Hepatocyte (in vitro differentiated cells): ENCODE measurements around the gene CCDC201. TPM values are rescaled to one million over a fixed set of nuclear protein-coding genes. Genes with fewer than 3 reads are reported as not detected.

Experiments
- DNase-seq: peaks from one replicate; pipeline ENCODE4 v3.0.0-alpha.2; 2016; ENCODE audit warnings: low spot score
- H2AFZ ChIP-seq: fragments of 200-600 bp; sonication (generic); 2 replicates; pipeline ENCODE4 v1.6.0; 2016; ENCODE audit warnings: antibody characterized with exemption, mild to moderate bottlenecking
- H3K27ac ChIP-seq: fragments of 200-600 bp; sonication (generic); 2 replicates; pipeline ENCODE4 v1.5.1; 2016; ENCODE audit warnings: mild to moderate bottlenecking
- H3K27me3 ChIP-seq: fragments of 200-600 bp; sonication (generic); 2 replicates; pipeline ENCODE4 v1.6.1; 2016
- H3K36me3 ChIP-seq: fragments of 200-600 bp; sonication (generic); replicated peaks from 2 replicates; pipeline ENCODE4 v1.5.1; 2016; ENCODE audit warnings: low read depth; ENCODE audit not compliant: insufficient read depth
- H3K4me1 ChIP-seq: fragments of 200-600 bp; sonication (generic); 2 replicates; pipeline ENCODE4 v1.5.1; 2016; ENCODE audit warnings: mild to moderate bottlenecking, moderate library complexity; ENCODE audit not compliant: insufficient read depth
- H3K4me2 ChIP-seq: fragments of 200-600 bp; sonication (generic); 2 replicates; pipeline ENCODE4 v1.6.0; 2016
- H3K4me3 ChIP-seq: fragments of 200-600 bp; sonication (generic); 2 replicates; pipeline ENCODE4 v1.5.1; 2016; ENCODE audit warnings: mild to moderate bottlenecking
- H3K79me2 ChIP-seq: fragments of 200-600 bp; sonication (generic); 2 replicates; pipeline ENCODE4 v1.6.0; 2017; ENCODE audit warnings: mild to moderate bottlenecking
- H3K9me2 ChIP-seq: fragments of 200-600 bp; sonication (generic); replicated peaks from 2 replicates; pipeline ENCODE4 v1.6.0; 2017; ENCODE audit warnings: mild to moderate bottlenecking; ENCODE audit not compliant: insufficient read depth
- H3K9me3 ChIP-seq: fragments of 200-600 bp; sonication (generic); 2 replicates; pipeline ENCODE4 v1.5.1; 2016; ENCODE audit warnings: low read depth, mild to moderate bottlenecking
- H4K20me1 ChIP-seq: fragments of 200-600 bp; sonication (generic); 2 replicates; pipeline ENCODE4 v1.6.0; 2016; ENCODE audit warnings: mild to moderate bottlenecking; ENCODE audit not compliant: insufficient read depth, poor library complexity, severe bottlenecking
- CTCF ChIP-seq: fragments of 200-600 bp; sonication (generic); IDR thresholded peaks from 2 replicates; pipeline ENCODE4 v1.5.1; 2016; ENCODE audit warnings: antibody characterized with exemption, mild to moderate bottlenecking; ENCODE audit not compliant: poor library complexity
- EZH2 ChIP-seq: fragments of 200-600 bp; sonication (generic); IDR thresholded peaks from 2 replicates; pipeline ENCODE4 v1.6.1; 2016; ENCODE audit warnings: antibody characterized with exemption, mild to moderate bottlenecking, borderline replicate concordance
- EZH2phosphoT487 ChIP-seq: fragments of 200-600 bp; sonication (generic); IDR thresholded peaks from one replicate; pipeline ENCODE4 v1.6.1; 2018; ENCODE audit warnings: antibody characterized with exemption, mild to moderate bottlenecking, low read depth, moderate library complexity; ENCODE audit not compliant: unreplicated experiment, severe bottlenecking
- WGBS: methylation state at CpG from one replicate; pipeline ENCODE4 v1.1.6; 2016; ENCODE audit warnings: low lambda C conversion rate; ENCODE audit errors: missing lambda C conversion rate; 5-methylcytosine and 5-hydroxymethylcytosine counted together
- polyA plus RNA-seq: library from polyadenylated mRNA; unstranded; fragments of >200 nt; fragmentation: Nextera tagmentation; extraction: Ambion mirVana; gene quantifications from 2 replicates; pipeline ENCODE4 v1.2.1, GENCODE V29; 2016
- total RNA-seq: library from RNA; depleted of rRNA; stranded (reverse); fragments of >200 nt; gene quantifications from 2 replicates; pipeline ENCODE4 v1.2.3, GENCODE V29; 2014

CCDC201 gene
- total RNA-seq (not detected in 2 replicates), polyA plus RNA-seq (not detected in 2 replicates)

GRCh38 chr7:45873035-45873354, at the start of gene CCDC201:
Gene CCDC201 (minus strand): TSS chr7:45873082. CDS start chr7:45873007, 75 bp downstream.
- H4K20me1 ChIP-seq: no peaks in the 10 kb centered on the region
- H3K9me3 ChIP-seq: no peaks in the 10 kb centered on the region
- H3K27ac ChIP-seq: no peak within 1 kb of the TSS
- no peak within 1 kb of the TSS for H3K4me2 ChIP-seq
- no peak within 1 kb of the TSS for H2AFZ ChIP-seq
- H3K36me3 ChIP-seq: no peaks in the 10 kb centered on the region
- 82% methylated on average over 7 of the region's 7 CpGs for WGBS
- no peak for DNase-seq
- H3K4me3 ChIP-seq: no peak within 1 kb of the TSS
- TF ChIP-seq CTCF (no peak), EZH2phosphoT487 (no peak), EZH2 (no peak)
- no peaks in the 10 kb centered on the region for H3K4me1 ChIP-seq
- H3K27me3 ChIP-seq: no peaks in the 10 kb centered on the region
- H3K79me2 ChIP-seq: no peaks in the 10 kb centered on the region
- H3K9me2 ChIP-seq: no peaks in the 10 kb centered on the region

DNA sequence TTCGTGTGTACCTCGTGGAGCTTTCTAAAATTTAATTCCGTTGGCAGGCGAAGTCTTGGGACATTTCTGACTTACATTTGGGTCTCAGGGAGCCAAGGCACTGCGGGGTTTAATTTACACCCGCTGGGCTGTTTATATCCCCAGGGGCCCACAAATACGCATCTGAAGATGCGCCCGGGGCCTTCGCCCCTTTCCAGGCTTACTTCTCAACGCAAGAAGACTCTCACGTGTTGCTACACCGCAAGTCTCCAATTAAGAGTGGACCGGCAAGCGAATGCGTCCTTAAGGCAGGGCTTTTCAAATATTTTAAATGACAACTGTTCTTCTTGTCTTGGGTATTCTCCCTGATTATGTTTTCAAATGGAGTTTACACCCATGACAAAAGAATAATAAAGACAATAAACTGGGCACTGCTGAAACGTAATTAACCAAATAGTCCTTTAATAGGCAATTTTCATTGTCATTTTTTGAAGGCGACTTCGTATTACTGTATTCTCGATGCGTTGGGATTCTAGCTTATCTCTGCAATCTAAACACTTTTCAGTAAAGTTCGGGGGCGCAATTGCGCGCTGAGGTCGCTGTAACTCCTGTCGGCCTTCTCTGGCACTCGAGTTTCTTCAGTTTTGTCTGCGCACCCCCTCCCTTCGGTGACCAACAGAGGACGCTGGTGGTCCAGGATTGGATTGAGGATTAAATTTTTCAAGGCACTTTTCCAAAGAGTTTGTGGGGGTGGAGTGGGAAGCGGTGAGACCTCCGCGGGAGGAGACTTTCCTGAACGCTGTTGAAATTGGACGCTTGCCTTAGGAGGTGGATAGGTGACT, 49.0 kb upstream of the CCDC201 start:
- Histone ChIP-seq H4K20me1 (peaks cover 12% of the 10 kb centered on the region), H3K36me3 (no peaks in the 10 kb centered on the region), H3K79me2 (peaks cover 26% of the 10 kb centered on the region), H2AFZ (no peak overlapping the region), H3K27ac (peak overlapping the region; percentile 45), H3K4me2 (peak overlapping the region; percentile 89), H3K27me3 (peaks cover 26% of the 10 kb centered on the region), H3K4me3 (peak overlapping the region; percentile 47), H3K9me3 (no peaks in the 10 kb centered on the region), H3K4me1 (peaks cover 15% of the 10 kb centered on the region), H3K9me2 (no peaks in the 10 kb centered on the region)
- TF ChIP-seq EZH2: peak; percentile 59
- TF ChIP-seq EZH2phosphoT487: no peak
- TF ChIP-seq CTCF: peak; percentile 94
- 5% methylated on average over 36 of the region's 36 CpGs for WGBS
- DNase-seq: peak; percentile 78

- Histone ChIP-seq H3K4me2 (peak overlapping the region; percentile 89), H3K79me2 (peaks cover 26% of the 10 kb centered on the region), H3K36me3 (no peaks in the 10 kb centered on the region), H3K4me3 (peak overlapping the region; percentile 47), H3K9me2 (no peaks in the 10 kb centered on the region), H3K27ac (peak overlapping the region; percentile 45), H3K4me1 (peaks cover 15% of the 10 kb centered on the region), H2AFZ (peak overlapping the region; percentile 58), H3K27me3 (peaks cover 26% of the 10 kb centered on the region), H4K20me1 (peaks cover 12% of the 10 kb centered on the region), H3K9me3 (no peaks in the 10 kb centered on the region)
- TF ChIP-seq CTCF (no peak), EZH2phosphoT487 (no peak), EZH2 (no peak)
- 3% methylated on average over 16 of the region's 31 CpGs for WGBS
- no peak for DNase-seq
Measured at GRCh38 chr7:45921381-45921698, 48.5 kb upstream of the CCDC201 start.
